Mucosa of descending colon (tissue), 3 donors: ENCODE measurements around the gene CGB2. TPM values are rescaled to one million over a fixed set of nuclear protein-coding genes. Genes with fewer than 3 reads are reported as not detected.

Experiments used
- ATAC-seq: fragments of 200-7000 bp; cut with Tn5 transposase; one replicate; pipeline ENCODE4 v1.9.1; 2020; ENCODE audit warnings: mild to moderate bottlenecking, moderate library complexity
- DNase-seq, 3 donors: peaks; one replicate each; pipeline ENCODE4 v3.0.0-alpha.2; 2020
- H3K36me3 ChIP-seq: fragments of 200-600 bp; one replicate; pipeline ENCODE4 v1.8.0; 2021; ENCODE audit warnings: low read depth, mild to moderate bottlenecking
- H3K4me1 ChIP-seq: fragments of 200-600 bp; one replicate; pipeline ENCODE4 v1.8.0; 2021; ENCODE audit warnings: low read depth, mild to moderate bottlenecking
- H3K4me3 ChIP-seq: fragments of 200-600 bp; one replicate; pipeline ENCODE4 v1.8.0; 2021; ENCODE audit warnings: mild to moderate bottlenecking
- H3K9me3 ChIP-seq: fragments of 200-600 bp; one replicate; pipeline ENCODE4 v1.8.0; 2021; ENCODE audit warnings: mild to moderate bottlenecking
- CTCF ChIP-seq: fragments of 200-600 bp; IDR thresholded peaks from one replicate; pipeline ENCODE4 v1.8.0; 2022; ENCODE audit warnings: antibody characterized with exemption, mild to moderate bottlenecking
- intact Hi-C, 2 donors: fragments of 100-400 bp; cut with DNase I in 1 of 2; cut with micrococcal nuclease in 1 of 2; formaldehyde crosslinking; loops; one replicate each; pipeline versions ENCODE4 v1.11.0 to v1.11.1; 2022; cut with DNase I, micrococcal nuclease
- total RNA-seq, 3 donors: library from RNA; stranded (reverse); fragmentation: NEBNext Ultra II Directional in 2 of 3; extraction: Animal tissue kit (Norgen Biotek cat#: 25700) in 2 of 3; gene quantifications; one replicate each; pipeline versions ENCODE4 v1.2.1 to v1.2.4, GENCODE V29; 2021 to 2023
- donor health status: DM: no; HTN: no; CAD: no; lungs with moderate emphysema.
- donor health status: DM: no; HTN: no; CAD: no.
- donor health status: DM: no; HTN: yes; CAD: no.

CGB2 gene
- total RNA-seq, 3 donors from 2014 or later = not detected

DNA sequence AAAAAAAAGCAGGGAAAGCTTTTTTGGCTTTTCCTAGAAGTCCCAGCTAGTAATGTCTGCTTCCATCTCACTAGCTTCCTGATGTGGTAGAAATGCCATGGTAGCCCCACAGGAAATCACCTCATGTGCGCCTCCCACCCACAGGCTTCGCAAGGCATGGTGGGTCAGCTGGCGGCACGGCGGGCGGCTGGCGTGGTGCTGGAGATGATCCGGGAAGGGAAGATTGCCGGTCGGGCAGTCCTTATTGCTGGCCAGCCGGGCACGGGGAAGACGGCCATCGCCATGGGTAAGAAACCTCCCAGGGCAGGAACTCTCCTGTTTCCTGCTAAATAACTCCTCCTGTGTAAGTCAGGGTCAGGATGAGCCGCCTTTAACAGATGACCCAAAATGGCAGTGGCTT lies 27.6 kb upstream of the CGB2 start:
- H3K36me3 ChIP-seq = peaks cover 6% of the 10 kb centered on the region
- ATAC-seq (no peak), DNase-seq (no peak)
- H3K4me3 ChIP-seq = no peak overlapping the region
- intact Hi-C loops = no loop called here
- TF ChIP-seq CTCF = no peak
- H3K9me3 ChIP-seq = no peaks in the 10 kb centered on the region
- no peaks in the 10 kb centered on the region for H3K4me1 ChIP-seq

DNA sequence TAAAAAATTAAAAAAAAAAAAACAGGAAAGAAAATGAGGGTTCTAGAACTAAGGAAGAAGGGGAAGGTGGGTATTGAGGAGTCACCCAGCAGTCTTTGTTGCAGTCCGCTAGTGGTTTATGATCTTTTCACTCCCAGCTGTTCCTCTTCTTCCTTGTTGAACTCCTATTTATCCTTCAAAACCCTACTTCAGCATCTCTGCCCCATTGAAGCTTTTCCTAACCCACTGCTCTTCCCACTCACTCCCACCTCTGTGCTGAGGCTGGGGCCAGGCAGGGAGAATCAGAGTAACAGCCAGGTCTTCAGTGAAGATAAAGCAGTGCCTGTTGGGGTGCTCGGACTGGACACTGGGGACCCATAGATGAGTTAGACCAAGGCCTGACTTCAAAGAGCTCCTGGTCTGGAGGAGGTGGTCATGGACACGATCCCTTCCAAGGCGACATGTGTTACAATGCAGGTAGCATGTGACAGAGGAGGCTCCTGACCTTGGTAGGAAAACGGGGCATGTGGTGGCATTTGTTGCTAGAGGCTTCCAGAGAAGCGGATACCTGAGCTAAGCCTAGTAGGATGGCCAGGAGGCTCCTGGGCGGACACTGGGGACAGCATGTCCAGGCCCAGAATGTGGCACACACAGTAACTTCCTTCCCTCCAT lies 26.6 kb upstream of the CGB2 start:
- H3K4me3 ChIP-seq = no peak overlapping the region
- TF ChIP-seq CTCF = no peak
- no peaks in the 10 kb centered on the region for H3K9me3 ChIP-seq
- H3K36me3 ChIP-seq = peaks cover 6% of the 10 kb centered on the region
- ATAC-seq (no peak), DNase-seq (no peak)
- H3K4me1 ChIP-seq = no peaks in the 10 kb centered on the region
- intact Hi-C loops = no loop called here

- Histone ChIP-seq H3K4me1 (no peaks in the 10 kb centered on the region), H3K9me3 (no peaks in the 10 kb centered on the region), H3K36me3 (peaks cover 6% of the 10 kb centered on the region), H3K4me3 (no peak overlapping the region)
- no peak for TF ChIP-seq CTCF
- intact Hi-C loops = no loop called here
- no peak for DNase-seq
- no peak for ATAC-seq
These were observed 24.8 kb upstream of the CGB2 start for GRCh38 chr19:49006905-49007304.

GRCh38 chr19:49009828-49010227 lies 21.9 kb upstream of the CGB2 start:
- Histone ChIP-seq H3K9me3 (no peaks in the 10 kb centered on the region), H3K4me3 (no peak overlapping the region), H3K4me1 (no peaks in the 10 kb centered on the region), H3K36me3 (peaks cover 6% of the 10 kb centered on the region)
- TF ChIP-seq CTCF = no peak
- no peak for ATAC-seq
- DNase-seq = no peak
- intact Hi-C loops = no loop called here

- no peak for DNase-seq
- TF ChIP-seq CTCF = no peak
- intact Hi-C loops = no loop called here
- H3K4me3 ChIP-seq = no peak overlapping the region
- ATAC-seq = no peak
- peaks cover 6% of the 10 kb centered on the region for H3K36me3 ChIP-seq
- H3K4me1 ChIP-seq = no peaks in the 10 kb centered on the region
- no peaks in the 10 kb centered on the region for H3K9me3 ChIP-seq
These were observed 21.2 kb upstream of the CGB2 start for GRCh38 chr19:49010453-49010852.

GRCh38 chr19:49011194-49011593 lies 20.5 kb upstream of the CGB2 start:
- TF ChIP-seq CTCF = no peak
- ATAC-seq (no peak), DNase-seq (no peak)
- Histone ChIP-seq H3K36me3 (peaks cover 6% of the 10 kb centered on the region), H3K4me1 (no peaks in the 10 kb centered on the region), H3K9me3 (no peaks in the 10 kb centered on the region), H3K4me3 (no peak overlapping the region)
- intact Hi-C loops = no loop called here
